H1 (cell line): ENCODE measurements around the gene MEFV. TPM values are rescaled to one million over a fixed set of nuclear protein-coding genes. Genes with fewer than 3 reads are reported as not detected.

Experiments used
- CTCF ChIA-PET: fragments of 300-600 bp; sonication (Branson Sonifier 250); formaldehyde crosslinking; loops from one replicate; lab custom pipeline; 2021; ENCODE audit not compliant: partially characterized antibody; lab: Charles Lee
- POLR2A ChIA-PET: fragments of 300-600 bp; sonication (Branson Sonifier 250); formaldehyde crosslinking; loops from one replicate; lab custom pipeline; 2021; ENCODE audit warnings: inconsistent platforms; ENCODE audit not compliant: partially characterized antibody; lab: Charles Lee
- DNase-seq, 2 experiments: peaks; one replicate each; pipeline versions ENCODE4 v3.0.0 to v3.0.0-alpha.2; 2010 to 2022; ENCODE audit warnings: low spot score in 2 of 2, low read depth in 1 of 2, mixed read lengths in 1 of 2
- FAIRE-seq: peaks from 2 replicates; lab custom pipeline; 2011; peaks lifted over from hg19 to GRCh38; lab: Jason Lieb, UNC
- H2AFZ ChIP-seq: 2 replicates; pipeline ENCODE4 v1.8.1; 2012; ENCODE audit warnings: low read length, inconsistent platforms
- H2AK5ac ChIP-seq: 2 replicates; pipeline ENCODE4 v1.6.1; 2013; ENCODE audit warnings: low read depth, low read length
- H2BK120ac ChIP-seq: replicated peaks from 2 replicates; pipeline ENCODE3; 2013; ENCODE audit warnings: low read depth, low read length, inconsistent platforms
- H2BK12ac ChIP-seq: 2 replicates; pipeline ENCODE4 v1.6.1; 2013; ENCODE audit warnings: low read depth, low read length
- H2BK15ac ChIP-seq: 2 replicates; pipeline ENCODE4 v1.6.1; 2013; ENCODE audit warnings: low read length
- H2BK20ac ChIP-seq: 2 replicates; pipeline ENCODE4 v1.6.1; 2013; ENCODE audit warnings: low read length
- H2BK5ac ChIP-seq: 2 replicates; pipeline ENCODE4 v1.6.1; 2013; ENCODE audit warnings: low read depth, low read length
- H3K14ac ChIP-seq: 2 replicates; pipeline ENCODE4 v1.6.1; 2013; ENCODE audit warnings: inconsistent platforms; ENCODE audit not compliant: insufficient read length
- H3K18ac ChIP-seq: 2 replicates; pipeline ENCODE4 v1.6.1; 2013; ENCODE audit warnings: low read length; ENCODE audit errors: extremely low read depth
- H3K23ac ChIP-seq: 2 replicates; pipeline ENCODE4 v1.6.1; 2013; ENCODE audit warnings: inconsistent platforms; ENCODE audit not compliant: insufficient read length
- H3K23me2 ChIP-seq: 2 replicates; pipeline ENCODE4 v1.6.1; 2013; ENCODE audit warnings: low read depth, low read length
- H3K27ac ChIP-seq: 2 replicates; pipeline ENCODE4 v1.6.1; 2011; ENCODE audit warnings: low read depth, low read length, inconsistent platforms
- H3K27me3 ChIP-seq, 4 experiments: replicated peaks in 1 of 4; 1 replicate in 1 of 4; 2 replicates in 3 of 4; pipeline versions ENCODE4 v1.6.1 to v1.8.1; 2011 to 2013; ENCODE audit warnings: low read length in 3 of 4, mild to moderate bottlenecking in 3 of 4, inconsistent platforms in 2 of 4, mixed read lengths in 2 of 4, moderate library complexity in 1 of 4; ENCODE audit not compliant: control insufficient read depth in 3 of 4, insufficient read depth in 3 of 4; ENCODE audit errors: extremely low read depth in 1 of 4
- H3K36me3 ChIP-seq, 4 experiments: 2 replicates each; pipeline versions ENCODE4 v1.6.1 to v1.8.1; 2011 to 2013; ENCODE audit warnings: mild to moderate bottlenecking in 4 of 4, low read length in 3 of 4, moderate library complexity in 2 of 4, control low read depth in 1 of 4, inconsistent platforms in 1 of 4; ENCODE audit not compliant: insufficient read depth in 4 of 4, control insufficient read depth in 2 of 4
- H3K4ac ChIP-seq: replicated peaks from 2 replicates; pipeline ENCODE3; 2013; ENCODE audit warnings: low read length, low read depth, mixed read lengths, inconsistent platforms; ENCODE audit not compliant: insufficient read length
- H3K4me1 ChIP-seq, 4 experiments: replicated peaks in 1 of 4; 1 replicate in 1 of 4; 2 replicates in 3 of 4; pipeline versions ENCODE4 v1.6.1 to v1.8.1; 2011 to 2013; ENCODE audit warnings: low read length in 3 of 4, inconsistent platforms in 2 of 4, mixed read lengths in 1 of 4; ENCODE audit not compliant: insufficient read depth in 4 of 4, control insufficient read depth in 3 of 4
- H3K4me2 ChIP-seq, 2 experiments: 2 replicates each; pipeline versions ENCODE4 v1.6.1 to v1.8.1; 2011 to 2013; ENCODE audit warnings: low read depth in 2 of 2, low read length in 2 of 2, control low read depth in 1 of 2, inconsistent platforms in 1 of 2, mild to moderate bottlenecking in 1 of 2; ENCODE audit not compliant: insufficient read depth in 1 of 2
- H3K4me3 ChIP-seq, 4 experiments: fragments of 200-600, 300-600 bp in 1 of 4; sonication (generic), shearing (Covaris generic), sonication (Bioruptor Twin) in 1 of 4; 2 replicates each; pipeline versions ENCODE4 v1.5.1 to v1.8.1; 2011 to 2016; ENCODE audit warnings: low read length in 4 of 4, low read depth in 3 of 4, control low read depth in 2 of 4, inconsistent platforms in 2 of 4, mild to moderate bottlenecking in 2 of 4, mixed read lengths in 1 of 4, moderate library complexity in 1 of 4; ENCODE audit not compliant: insufficient read depth in 2 of 4; ENCODE audit errors: extremely low read depth in 1 of 4
- H3K56ac ChIP-seq: replicated peaks from 2 replicates; pipeline ENCODE3; 2013; ENCODE audit warnings: low read depth, mild to moderate bottlenecking, mixed read lengths, low read length, inconsistent platforms; ENCODE audit not compliant: insufficient read length
- H3K79me1 ChIP-seq: 2 replicates; pipeline ENCODE4 v1.6.1; 2013; ENCODE audit warnings: low read depth, low read length, control low read depth
- H3K79me2 ChIP-seq, 2 experiments: 2 replicates each; pipeline versions ENCODE4 v1.6.1 to v1.8.1; 2012 to 2013; ENCODE audit warnings: low read length in 2 of 2, mild to moderate bottlenecking in 2 of 2, inconsistent platforms in 1 of 2; ENCODE audit not compliant: insufficient read depth in 2 of 2, control insufficient read depth in 1 of 2
- H3K9ac ChIP-seq, 4 experiments: replicated peaks in 1 of 4; 1 replicate in 1 of 4; 2 replicates in 3 of 4; pipeline versions ENCODE4 v1.6.1 to v1.8.1; 2011 to 2013; ENCODE audit warnings: low read depth in 3 of 4, low read length in 3 of 4, control low read depth in 2 of 4, mild to moderate bottlenecking in 2 of 4, moderate library complexity in 2 of 4, inconsistent platforms in 1 of 4; ENCODE audit errors: extremely low read depth in 1 of 4
- H3K9me3 ChIP-seq, 2 experiments: 2 replicates each; pipeline versions ENCODE4 v1.6.1 to v1.8.1; 2012 to 2013; ENCODE audit warnings: mild to moderate bottlenecking in 2 of 2, moderate library complexity in 2 of 2, control low read depth in 1 of 2, inconsistent platforms in 1 of 2, low read depth in 1 of 2, low read length in 1 of 2, mixed read lengths in 1 of 2; ENCODE audit not compliant: insufficient read depth in 2 of 2
- H4K20me1 ChIP-seq, 2 experiments: replicated peaks in 1 of 2; 2 replicates each; pipeline versions ENCODE3 to v1.8.1; 2011 to 2013; ENCODE audit warnings: inconsistent platforms in 2 of 2, low read length in 2 of 2, mild to moderate bottlenecking in 1 of 2; ENCODE audit not compliant: insufficient read depth in 2 of 2, control insufficient read depth in 1 of 2
- H4K5ac ChIP-seq: 2 replicates; pipeline ENCODE4 v1.6.1; 2013; ENCODE audit warnings: low read length, low read depth, mixed read lengths, inconsistent platforms; ENCODE audit not compliant: insufficient read length
- H4K8ac ChIP-seq: 2 replicates; pipeline ENCODE4 v1.8.0; 2013; ENCODE audit warnings: mild to moderate bottlenecking, moderate library complexity, low read length, inconsistent platforms; ENCODE audit not compliant: insufficient read depth; ENCODE audit errors: extremely low read depth
- H4K91ac ChIP-seq: replicated peaks from 2 replicates; pipeline ENCODE3; 2013; ENCODE audit warnings: low read length, mixed read lengths, inconsistent platforms; ENCODE audit not compliant: insufficient read length
- WGBS, 2 experiments: shearing (Covaris generic) in 1 of 2; methylation state at CpG; one replicate each; pipeline versions ENCODE4 v1.1.6 to v1.1.7; 2013 to 2015; ENCODE audit warnings: low lambda C conversion rate in 2 of 2, mixed read lengths in 2 of 2, inconsistent platforms in 1 of 2, low coverage in 1 of 2, missing lambda C conversion rate in 1 of 2; ENCODE audit not compliant: insufficient replicate concordance in 2 of 2, insufficient coverage in 1 of 2, insufficient read length in 1 of 2; ENCODE audit errors: extremely low coverage in 1 of 2, missing lambda C conversion rate in 1 of 2; 5-methylcytosine and 5-hydroxymethylcytosine counted together
- polyA plus RNA-seq, 7 experiments: library from polyadenylated mRNA; depleted of rRNA in 3 of 7; stranded (reverse) in 5 of 7; unstranded in 2 of 7; fragments of >200 nt in 5 of 7; fragments of 200-250 nt in 2 of 7; gene quantifications; 1 replicate in 5 of 7; 2 replicates in 1 of 7; 4 replicates in 1 of 7; pipeline versions ENCODE4 v1.2.1 to v1.2.3, GENCODE V29; 2011 to 2013; ENCODE audit warnings: missing spikeins in 2 of 7, mixed read lengths in 2 of 7
- total RNA-seq: library from RNA; stranded (reverse); fragmentation: NEBNext Ultra II Directional; extraction: Animal tissue kit (Norgen Biotek cat#: 25700); gene quantifications from 2 replicates; pipeline ENCODE4 v1.2.1, GENCODE V29; 2021
- TF ChIP-seq, protein P1 (sequence below): IDR thresholded peaks from 2 replicates; pipeline ENCODE4 v1.6.1; 2012; ENCODE audit warnings: low read length, inconsistent platforms

MEFV gene
- total and polyA plus RNA-seq, 2 of the 8 experiments (the other 6 are each of a cell fraction or from before 2014, with no cell fraction given), result 0.03 TPM; not detected in 1

GRCh38 chr16:3214904-3215600, 41.4 kb downstream of the MEFV start:
- Histone ChIP-seq H4K20me1 (no peaks in the 10 kb centered on the region), H3K79me1 (no peaks in the 10 kb centered on the region), H2AFZ (no peak overlapping the region), H2BK5ac (no peak overlapping the region), H4K8ac (no peak overlapping the region), H3K9me3 (peaks cover 29 to 52% of the 10 kb centered on the region in 2 experiments), H2AK5ac (no peak overlapping the region), H2BK20ac (no peak overlapping the region)
- TF ChIP-seq, protein P1, sequence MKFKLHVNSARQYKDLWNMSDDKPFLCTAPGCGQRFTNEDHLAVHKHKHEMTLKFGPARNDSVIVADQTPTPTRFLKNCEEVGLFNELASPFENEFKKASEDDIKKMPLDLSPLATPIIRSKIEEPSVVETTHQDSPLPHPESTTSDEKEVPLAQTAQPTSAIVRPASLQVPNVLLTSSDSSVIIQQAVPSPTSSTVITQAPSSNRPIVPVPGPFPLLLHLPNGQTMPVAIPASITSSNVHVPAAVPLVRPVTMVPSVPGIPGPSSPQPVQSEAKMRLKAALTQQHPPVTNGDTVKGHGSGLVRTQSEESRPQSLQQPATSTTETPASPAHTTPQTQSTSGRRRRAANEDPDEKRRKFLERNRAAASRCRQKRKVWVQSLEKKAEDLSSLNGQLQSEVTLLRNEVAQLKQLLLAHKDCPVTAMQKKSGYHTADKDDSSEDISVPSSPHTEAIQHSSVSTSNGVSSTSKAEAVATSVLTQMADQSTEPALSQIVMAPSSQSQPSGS, result no peak
- TF ChIP-seq, all 59 proteins: peak for 0
- H3K4ac ChIP-seq, result no peak overlapping the region
- H3K18ac ChIP-seq, result no peak overlapping the region
- no peak overlapping the region for H3K14ac ChIP-seq
- no peak overlapping the region for H2BK12ac ChIP-seq
- H2BK120ac ChIP-seq, result no peak overlapping the region
- H3K23me2 ChIP-seq, result no peaks in the 10 kb centered on the region
- H3K4me2 ChIP-seq, result no peak overlapping the region
- DNase-seq, result no peak
- H3K23ac ChIP-seq, result no peak overlapping the region
- no peak overlapping the region for H3K27ac ChIP-seq
- no peak overlapping the region for H4K5ac ChIP-seq
- H3K4me3 ChIP-seq, result no peak overlapping the region
- H3K27me3 ChIP-seq, result no peaks in the 10 kb centered on the region
- H4K91ac ChIP-seq, result no peak overlapping the region
- POLR2A ChIA-PET, result no interaction called here
- CTCF ChIA-PET, result interaction anchor here (0.6 kb wide), 1 partner anchor 229 kb away, joined by 4 read pairs; no protein-coding TSS in a partner anchor
- no peak overlapping the region for H3K9ac ChIP-seq
- H2BK15ac ChIP-seq, result no peak overlapping the region
- no peak overlapping the region for H3K56ac ChIP-seq
- 61% methylated on average over 7 of the region's 7 CpGs; no CpG with 5 or more reads in 1 of the 2 experiments for WGBS, 2 experiments
- no peak for FAIRE-seq
- no peaks in the 10 kb centered on the region for H3K79me2 ChIP-seq
- H3K36me3 ChIP-seq, result no peaks in the 10 kb centered on the region
- no peaks in the 10 kb centered on the region for H3K4me1 ChIP-seq
